ENCODE data around the gene PAIP2B. TPM values are rescaled to one million over a fixed set of nuclear protein-coding genes. Genes with fewer than 3 reads are reported as not detected.

PAIP2B gene
- total RNA-seq, 1 donor from 2014 or later: 0.78 TPM

DNA sequence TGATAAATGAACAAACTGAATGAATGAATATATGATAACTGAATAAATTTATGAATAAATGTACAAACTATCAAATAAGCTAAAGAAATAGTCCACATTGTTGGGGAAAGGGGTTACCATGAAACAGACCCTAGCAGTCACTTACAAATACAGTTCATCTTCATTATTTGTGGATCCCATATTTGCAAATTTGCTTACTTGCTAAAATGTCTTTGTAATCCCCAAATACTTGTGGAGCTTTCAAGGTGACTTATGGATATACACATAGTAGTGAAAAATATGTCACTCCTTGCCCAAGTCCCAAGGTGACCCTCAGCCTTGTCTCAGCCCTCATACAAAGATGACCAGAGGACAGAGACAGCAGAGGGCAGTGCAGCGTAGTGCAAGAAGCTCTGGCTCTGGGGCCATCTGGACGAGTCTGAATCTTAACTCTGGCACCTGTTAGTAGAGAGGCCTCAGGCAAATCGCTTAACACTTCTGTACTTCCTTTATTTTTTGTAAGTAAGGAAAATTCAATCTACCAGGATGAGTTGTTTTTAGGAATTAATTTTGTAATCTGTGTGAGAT, 3.1 kb downstream of the PAIP2B start:
- H3K4me3 Mint-ChIP-seq (ENCODE audit: unreplicated experiment): no peak overlapping the region
- peaks cover 51% of the 10 kb centered on the region for H3K27me3 Mint-ChIP-seq (ENCODE audit: unreplicated experiment)
- DNase-seq (ENCODE audit: extremely low spot score, unreplicated experiment): no peak
- TF ChIP-seq, protein P1, sequence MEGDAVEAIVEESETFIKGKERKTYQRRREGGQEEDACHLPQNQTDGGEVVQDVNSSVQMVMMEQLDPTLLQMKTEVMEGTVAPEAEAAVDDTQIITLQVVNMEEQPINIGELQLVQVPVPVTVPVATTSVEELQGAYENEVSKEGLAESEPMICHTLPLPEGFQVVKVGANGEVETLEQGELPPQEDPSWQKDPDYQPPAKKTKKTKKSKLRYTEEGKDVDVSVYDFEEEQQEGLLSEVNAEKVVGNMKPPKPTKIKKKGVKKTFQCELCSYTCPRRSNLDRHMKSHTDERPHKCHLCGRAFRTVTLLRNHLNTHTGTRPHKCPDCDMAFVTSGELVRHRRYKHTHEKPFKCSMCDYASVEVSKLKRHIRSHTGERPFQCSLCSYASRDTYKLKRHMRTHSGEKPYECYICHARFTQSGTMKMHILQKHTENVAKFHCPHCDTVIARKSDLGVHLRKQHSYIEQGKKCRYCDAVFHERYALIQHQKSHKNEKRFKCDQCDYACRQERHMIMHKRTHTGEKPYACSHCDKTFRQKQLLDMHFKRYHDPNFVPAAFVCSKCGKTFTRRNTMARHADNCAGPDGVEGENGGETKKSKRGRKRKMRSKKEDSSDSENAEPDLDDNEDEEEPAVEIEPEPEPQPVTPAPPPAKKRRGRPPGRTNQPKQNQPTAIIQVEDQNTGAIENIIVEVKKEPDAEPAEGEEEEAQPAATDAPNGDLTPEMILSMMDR (IDR thresholded peaks at IDR 0.05): peak; percentile 57
- no peaks in the 10 kb centered on the region for H3K9me3 Mint-ChIP-seq (ENCODE audit: unreplicated experiment)
- H3K36me3 Mint-ChIP-seq (ENCODE audit: unreplicated experiment): no peaks in the 10 kb centered on the region
- H3K27ac Mint-ChIP-seq (ENCODE audit: unreplicated experiment): no peak overlapping the region
- H3K4me1 Mint-ChIP-seq (ENCODE audit: unreplicated experiment): peaks cover 7% of the 10 kb centered on the region

DNA sequence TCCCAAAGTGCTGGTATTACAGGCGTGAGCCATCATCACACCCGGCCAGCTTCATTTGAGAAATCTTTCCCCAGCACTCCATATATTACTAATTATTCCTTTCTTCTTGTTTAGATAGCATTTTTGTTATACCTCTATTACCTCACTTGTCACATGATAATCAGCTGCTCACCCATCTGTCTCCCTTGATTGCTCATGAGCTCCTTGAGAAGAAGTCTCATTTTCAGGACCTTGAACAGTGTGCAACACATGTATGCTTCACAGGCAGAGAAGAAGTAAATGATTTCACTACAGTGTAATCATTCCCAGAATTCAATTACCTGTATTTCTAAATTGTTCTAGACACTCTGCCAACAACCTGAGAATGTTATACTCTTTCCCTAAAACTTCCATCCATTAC, 6.2 kb downstream of the PAIP2B start:
- H3K4me1 Mint-ChIP-seq (ENCODE audit: unreplicated experiment): no peaks in the 10 kb centered on the region
- no peak overlapping the region for H3K4me3 Mint-ChIP-seq (ENCODE audit: unreplicated experiment)
- TF ChIP-seq, protein P1 (IDR thresholded peaks at IDR 0.05): no peak
- DNase-seq (ENCODE audit: extremely low spot score, unreplicated experiment): no peak
- peaks cover 62% of the 10 kb centered on the region for H3K27me3 Mint-ChIP-seq (ENCODE audit: unreplicated experiment)
- H3K36me3 Mint-ChIP-seq (ENCODE audit: unreplicated experiment): no peaks in the 10 kb centered on the region
- H3K27ac Mint-ChIP-seq (ENCODE audit: unreplicated experiment): no peak overlapping the region
- no peaks in the 10 kb centered on the region for H3K9me3 Mint-ChIP-seq (ENCODE audit: unreplicated experiment)

DNA sequence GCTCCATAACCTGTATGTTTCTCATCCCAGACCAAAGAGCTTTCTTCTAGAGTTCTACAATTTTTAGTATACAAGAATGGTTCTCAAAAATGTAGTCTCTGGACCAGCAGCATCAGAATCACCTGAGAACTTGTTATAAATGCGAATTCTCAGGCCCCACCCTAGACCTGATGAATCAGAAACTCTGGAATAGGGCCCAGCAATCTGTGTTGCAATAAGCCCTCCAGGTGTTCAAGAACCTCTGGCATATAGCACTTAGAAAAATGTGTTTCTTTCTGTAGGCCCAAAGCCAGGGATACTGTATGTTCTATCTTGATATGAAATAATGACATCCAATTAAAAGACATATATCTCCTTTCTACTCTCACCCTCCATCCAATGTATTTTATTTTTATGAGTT, 10.4 kb downstream of the PAIP2B start:
- Mint-ChIP-seq H3K4me1 (ENCODE audit: unreplicated experiment) (no peaks in the 10 kb centered on the region), H3K36me3 (ENCODE audit: unreplicated experiment) (no peaks in the 10 kb centered on the region)
- TF ChIP-seq, protein P1 (IDR thresholded peaks at IDR 0.05): no peak

DNA sequence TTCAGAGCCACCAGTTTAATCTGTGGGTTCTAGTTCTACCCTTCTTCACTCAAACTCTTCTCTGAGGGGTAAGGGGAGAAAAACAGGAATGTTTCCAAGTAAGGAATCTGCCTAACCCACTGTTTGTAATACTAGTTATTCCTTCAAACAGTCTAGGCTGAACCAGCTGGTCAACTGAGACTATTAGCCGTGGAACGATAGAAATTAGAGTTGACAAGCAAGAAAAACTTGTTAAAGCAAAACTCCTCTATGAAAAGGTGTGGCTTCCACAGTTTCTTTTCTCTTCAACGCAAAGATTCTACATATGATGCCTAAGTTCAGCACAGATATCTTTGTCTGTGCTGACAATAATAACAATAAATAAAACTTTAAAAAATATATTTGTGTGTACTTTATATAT, 11.5 kb downstream of the PAIP2B start:
- Mint-ChIP-seq H3K27me3 (ENCODE audit: unreplicated experiment) (peaks cover 48% of the 10 kb centered on the region), H3K4me3 (ENCODE audit: unreplicated experiment) (no peak overlapping the region), H3K4me1 (ENCODE audit: unreplicated experiment) (no peaks in the 10 kb centered on the region), H3K36me3 (ENCODE audit: unreplicated experiment) (no peaks in the 10 kb centered on the region), H3K27ac (ENCODE audit: unreplicated experiment) (no peak overlapping the region), H3K9me3 (ENCODE audit: unreplicated experiment) (no peaks in the 10 kb centered on the region)
- TF ChIP-seq, protein P1 (IDR thresholded peaks at IDR 0.05): no peak
- DNase-seq (ENCODE audit: extremely low spot score, unreplicated experiment): no peak

More for the DNA sequence above, 10.4 kb downstream of the PAIP2B start:
- Mint-ChIP-seq H3K27ac (ENCODE audit: unreplicated experiment) (no peak overlapping the region), H3K4me3 (ENCODE audit: unreplicated experiment) (no peak overlapping the region), H3K9me3 (ENCODE audit: unreplicated experiment) (no peaks in the 10 kb centered on the region), H3K27me3 (ENCODE audit: unreplicated experiment) (peaks cover 57% of the 10 kb centered on the region)
- DNase-seq (ENCODE audit: extremely low spot score, unreplicated experiment): no peak

DNA sequence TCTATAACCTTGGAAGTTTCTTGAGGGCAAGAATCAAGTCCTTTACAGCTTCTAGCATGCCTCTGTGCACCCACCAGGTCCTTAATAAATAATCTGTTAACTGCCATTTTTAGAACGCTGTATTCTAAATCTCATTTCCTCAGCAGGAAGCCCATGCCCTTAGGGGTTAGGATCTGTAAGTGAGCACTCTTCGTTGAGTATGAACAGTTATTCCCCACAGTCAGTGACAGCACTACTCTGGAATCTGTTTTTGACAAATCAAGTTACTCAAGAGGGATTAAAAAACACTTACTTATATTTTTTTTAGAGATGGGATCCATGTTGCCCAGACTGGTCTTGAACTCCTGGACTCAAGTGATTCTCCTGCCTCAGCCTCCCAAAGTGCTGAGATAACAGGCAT, 14.6 kb downstream of the PAIP2B start:
- Mint-ChIP-seq H3K4me3 (ENCODE audit: unreplicated experiment) (no peak overlapping the region), H3K9me3 (ENCODE audit: unreplicated experiment) (no peaks in the 10 kb centered on the region), H3K36me3 (ENCODE audit: unreplicated experiment) (no peaks in the 10 kb centered on the region), H3K4me1 (ENCODE audit: unreplicated experiment) (no peaks in the 10 kb centered on the region), H3K27ac (ENCODE audit: unreplicated experiment) (no peak overlapping the region), H3K27me3 (ENCODE audit: unreplicated experiment) (peaks cover 54% of the 10 kb centered on the region)
- TF ChIP-seq, protein P1 (IDR thresholded peaks at IDR 0.05): no peak
- no peak for DNase-seq (ENCODE audit: extremely low spot score, unreplicated experiment)

Data from osteocyte (in vitro differentiated cells).